ENCODE data around the gene ZMIZ1. TPM values are rescaled to one million over a fixed set of nuclear protein-coding genes. Genes with fewer than 3 reads are reported as not detected.

ZMIZ1 gene
- total RNA-seq, 6 donors from 2014 or later = 51.0 to 99.2 (median 91.8) TPM

DNA sequence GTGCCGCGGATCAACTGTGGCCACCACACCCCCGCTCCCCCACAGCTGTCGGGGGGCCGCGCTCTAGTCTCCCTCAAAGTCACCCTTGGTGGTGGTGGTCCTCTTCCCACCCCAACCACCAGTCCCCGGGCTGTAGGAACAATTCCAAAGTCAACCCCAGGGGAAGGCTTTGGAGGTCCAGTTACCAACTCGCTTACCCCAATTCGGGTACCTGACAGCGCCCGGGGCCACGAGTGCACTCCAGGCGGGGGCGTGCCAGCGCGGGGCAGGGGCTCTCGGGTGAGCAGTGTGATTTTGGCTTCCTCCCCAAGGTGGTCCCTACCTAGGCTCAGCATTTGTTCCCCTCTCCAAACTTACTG, 584 bp upstream of the ZMIZ1 start:
- 7% methylated on average over 17 of the region's 17 CpGs; no CpG with 5 or more reads in 1 of the 2 donors for WGBS, 2 donors
- H3K27me3 ChIP-seq = no peaks in the 10 kb centered on the region
- ATAC-seq (ENCODE audit: low FRiP score in 2 of 2) = no peak
- H3K27ac ChIP-seq = peak overlapping the region; percentile 95 to 98 (median 98)
- H3K36me3 ChIP-seq = no peaks in the 10 kb centered on the region
- TF ChIP-seq POLR2AphosphoS5 (IDR thresholded peaks at IDR 0.05) (no peak), EP300 (IDR thresholded peaks at IDR 0.05) (no peak), POLR2A (IDR thresholded peaks at IDR 0.05) (no peak), CTCF (IDR thresholded peaks at IDR 0.05) (no peak)
- peaks cover 34 to 51% (median 36%) of the 10 kb centered on the region in 4 donors for H3K4me1 ChIP-seq
- no peaks in the 10 kb centered on the region for H3K9me3 ChIP-seq
- H3K4me3 ChIP-seq = peak overlapping the region; percentile 19 to 92 (median 73)
- DNase-seq = peak in 1 of 2 donors; percentile 88

- Histone ChIP-seq H3K4me1 (peaks cover 48 to 64% (median 49%) of the 10 kb centered on the region in 4 donors), H3K4me3 (peak overlapping the region; percentile 65 to 92 (median 73)), H3K9me3 (no peaks in the 10 kb centered on the region), H3K27ac (peak overlapping the region; percentile 95 to 98 (median 98)), H3K27me3 (no peaks in the 10 kb centered on the region), H3K36me3 (no peaks in the 10 kb centered on the region)
- DNase-seq (peak; percentile 73 to 90), ATAC-seq (ENCODE audit: low FRiP score in 2 of 2) (peak in 1 of 2 donors; percentile 8)
- 0% methylated on average over 21 to 53 of the region's 77 CpGs for WGBS, 2 donors
- peak in 1 of 2 donors; percentile 33 for TF ChIP-seq POLR2AphosphoS5 (IDR thresholded peaks at IDR 0.05)
- peak in 2 of 4 donors; percentile 9 to 29 for TF ChIP-seq POLR2A (IDR thresholded peaks at IDR 0.05)
- TF ChIP-seq CTCF (IDR thresholded peaks at IDR 0.05) = peak in 1 of 6 experiments; percentile 17
- TF ChIP-seq EP300 (IDR thresholded peaks at IDR 0.05) = no peak
These were observed 737 bp downstream of the ZMIZ1 start for GRCh38 chr10:79069325-79070080.

DNA sequence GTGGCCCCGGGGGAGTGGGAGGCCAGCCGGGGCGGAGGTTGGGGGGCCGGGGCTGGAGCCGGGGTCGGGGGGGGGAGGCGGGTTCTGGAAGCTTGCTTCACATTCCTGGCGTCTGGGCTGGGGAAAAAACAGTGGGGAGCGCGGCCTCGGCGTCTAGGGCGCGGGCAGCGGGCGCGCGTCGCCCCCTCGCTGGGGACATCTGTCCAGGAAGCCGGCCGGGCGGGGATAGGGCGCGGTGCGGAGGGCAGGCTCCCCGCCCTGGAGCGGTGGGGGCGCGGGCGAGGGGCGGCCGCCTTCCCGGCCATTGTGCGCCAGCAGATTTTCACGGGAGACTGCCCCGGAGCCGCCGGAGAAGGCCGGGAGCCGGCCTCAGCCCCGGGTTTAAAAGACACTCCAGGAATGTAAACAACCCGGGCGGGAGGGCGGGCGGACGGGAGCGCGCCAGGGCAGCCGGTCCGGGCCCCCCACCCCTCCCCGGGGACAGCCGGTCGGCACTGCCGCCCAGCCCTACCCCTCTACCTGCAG, 1.4 kb downstream of the ZMIZ1 start:
- peaks cover 54 to 71% (median 55%) of the 10 kb centered on the region in 4 donors for H3K4me1 ChIP-seq
- ATAC-seq (ENCODE audit: low FRiP score in 2 of 2) = peak in 1 of 2 donors; percentile 1
- peak overlapping the region; percentile 65 to 92 (median 73) for H3K4me3 ChIP-seq
- 0 to 1% methylated on average over 11 to 39 of the region's 55 CpGs for WGBS, 2 donors
- DNase-seq = peak; percentile 53 to 91
- no peaks in the 10 kb centered on the region for H3K27me3 ChIP-seq
- H3K27ac ChIP-seq = peak overlapping the region; percentile 95 to 98 (median 98)
- TF ChIP-seq CTCF (IDR thresholded peaks at IDR 0.05) (no peak), POLR2AphosphoS5 (IDR thresholded peaks at IDR 0.05) (peak in 1 of 2 donors; percentile 17)
- H3K36me3 ChIP-seq = no peaks in the 10 kb centered on the region
- no peaks in the 10 kb centered on the region for H3K9me3 ChIP-seq

- Histone ChIP-seq H3K27ac (peak overlapping the region; percentile 95 to 98 (median 98)), H3K4me3 (peak overlapping the region; percentile 65 to 92 (median 73)), H3K4me1 (peaks cover 61 to 77% (median 62%) of the 10 kb centered on the region in 4 donors), H3K9me3 (no peaks in the 10 kb centered on the region), H3K27me3 (no peaks in the 10 kb centered on the region), H3K36me3 (no peaks in the 10 kb centered on the region)
- 1 to 2% methylated on average over 11 to 16 of the region's 32 CpGs for WGBS, 2 donors
- TF ChIP-seq CTCF (IDR thresholded peaks at IDR 0.05) (no peak), EP300 (IDR thresholded peaks at IDR 0.05) (peak in 1 of 4 donors; percentile 79), POLR2AphosphoS5 (IDR thresholded peaks at IDR 0.05) (peak; percentile 84 to 88), POLR2A (IDR thresholded peaks at IDR 0.05) (peak in 3 of 4 donors; percentile 36 to 65 (median 38))
- ATAC-seq (ENCODE audit: low FRiP score in 2 of 2) = peak; percentile 55 to 89
- peak; percentile 92 to 96 for DNase-seq
These were observed 2.0 kb downstream of the ZMIZ1 start for GRCh38 chr10:79070606-79071395.
